ENCODE measurements around the gene RIPK1.
"Not testable (repeated sequence)": the region's sequence is repeated elsewhere in the genome, so short reads cannot be mapped to it uniquely, and the experiment has no call there.

DNA sequence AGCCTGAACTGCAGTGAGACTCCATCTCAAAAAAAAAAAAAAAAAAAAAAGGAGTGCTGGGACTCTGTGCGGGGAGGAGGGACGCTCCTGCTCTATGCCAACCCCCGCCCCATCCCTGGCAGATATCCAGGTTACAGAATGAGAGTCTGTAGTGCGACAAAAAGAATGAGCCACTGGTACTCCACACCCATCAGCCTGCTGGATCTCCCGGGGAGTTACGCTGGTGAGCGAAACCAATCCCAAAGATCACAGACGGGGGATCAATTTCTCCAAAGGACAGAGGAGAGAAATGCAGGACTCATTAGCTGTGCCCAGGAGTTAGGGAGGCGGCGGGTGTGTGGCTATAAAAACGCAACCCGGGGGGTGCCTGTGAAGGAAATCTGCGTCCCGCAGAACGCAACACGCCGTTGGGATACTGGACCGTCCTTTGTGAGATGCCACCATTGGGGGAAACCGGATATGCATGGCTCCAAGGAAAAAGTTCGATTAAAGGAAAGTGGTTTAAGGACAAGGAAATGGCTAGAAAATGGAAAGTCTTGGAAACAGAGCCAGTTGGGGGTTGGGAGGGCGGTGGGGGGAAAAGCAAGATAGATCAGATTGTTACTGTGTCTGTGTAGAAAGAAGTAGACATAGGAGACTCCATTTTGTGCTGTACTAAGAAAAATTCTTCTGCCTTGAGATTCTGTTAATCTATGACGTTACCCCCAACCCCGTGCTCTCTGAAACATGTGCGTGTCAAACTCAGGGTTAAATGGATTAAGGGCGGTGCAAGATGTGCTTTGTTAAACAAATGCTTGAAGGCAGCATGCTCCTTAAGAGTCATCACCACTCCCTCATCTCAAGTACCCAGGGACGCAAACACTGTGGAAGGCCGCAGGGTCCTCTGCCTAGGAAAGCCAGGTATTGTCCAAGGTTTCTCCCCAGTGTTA lies 13.8 kb upstream of the RIPK1 start:
- TF ChIP-seq, protein P1, sequence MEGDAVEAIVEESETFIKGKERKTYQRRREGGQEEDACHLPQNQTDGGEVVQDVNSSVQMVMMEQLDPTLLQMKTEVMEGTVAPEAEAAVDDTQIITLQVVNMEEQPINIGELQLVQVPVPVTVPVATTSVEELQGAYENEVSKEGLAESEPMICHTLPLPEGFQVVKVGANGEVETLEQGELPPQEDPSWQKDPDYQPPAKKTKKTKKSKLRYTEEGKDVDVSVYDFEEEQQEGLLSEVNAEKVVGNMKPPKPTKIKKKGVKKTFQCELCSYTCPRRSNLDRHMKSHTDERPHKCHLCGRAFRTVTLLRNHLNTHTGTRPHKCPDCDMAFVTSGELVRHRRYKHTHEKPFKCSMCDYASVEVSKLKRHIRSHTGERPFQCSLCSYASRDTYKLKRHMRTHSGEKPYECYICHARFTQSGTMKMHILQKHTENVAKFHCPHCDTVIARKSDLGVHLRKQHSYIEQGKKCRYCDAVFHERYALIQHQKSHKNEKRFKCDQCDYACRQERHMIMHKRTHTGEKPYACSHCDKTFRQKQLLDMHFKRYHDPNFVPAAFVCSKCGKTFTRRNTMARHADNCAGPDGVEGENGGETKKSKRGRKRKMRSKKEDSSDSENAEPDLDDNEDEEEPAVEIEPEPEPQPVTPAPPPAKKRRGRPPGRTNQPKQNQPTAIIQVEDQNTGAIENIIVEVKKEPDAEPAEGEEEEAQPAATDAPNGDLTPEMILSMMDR (IDR thresholded peaks at IDR 0.05; ENCODE audit: insufficient read depth, low read length, poor library complexity, severe bottlenecking), result not testable (repeated sequence)
- not testable (repeated sequence) for TF ChIP-seq EZH2phosphoT487 (conservative IDR thresholded peaks at IDR 0.05; ENCODE audit: low read length)

Data from SU-DHL-6 (cell line).